Activated naive CD4-positive, alpha-beta T cell treated with anti-CD3 and anti-CD28 coated beads, Interleukin-2, amount 10 ng/mL, durations not matched to agents 7 days and 5 days (primary cell): ENCODE data around the gene MAPK10.
"Not testable (repeated sequence)": the region's sequence is repeated elsewhere in the genome, so short reads cannot be mapped to it uniquely, and the experiment has no call there.

Source experiments
- CTCF ChIA-PET: fragments of 350-600 bp; sonication (Branson Sonifier 250); formaldehyde crosslinking; loops from one replicate; lab custom pipeline; 2021; ENCODE audit warnings: antibody characterized with exemption; lab: Charles Lee
- DNase-seq: peaks from one replicate; pipeline ENCODE4 v3.0.0-alpha.2; 2020
- H3K27ac Mint-ChIP-seq: one replicate; pipeline ENCODE4 v1.8.0; 2021; ENCODE audit warnings: mild to moderate bottlenecking, moderate library complexity, mixed read lengths
- H3K27me3 Mint-ChIP-seq: one replicate; pipeline ENCODE4 v1.8.0; 2021; ENCODE audit warnings: mild to moderate bottlenecking, mixed read lengths
- H3K36me3 Mint-ChIP-seq: one replicate; pipeline ENCODE4 v1.8.0; 2021; ENCODE audit warnings: mixed read lengths
- H3K4me1 Mint-ChIP-seq: one replicate; pipeline ENCODE4 v1.8.0; 2021; ENCODE audit warnings: mixed read lengths
- H3K4me3 Mint-ChIP-seq: one replicate; pipeline ENCODE4 v1.8.0; 2021; ENCODE audit warnings: mild to moderate bottlenecking, moderate library complexity, mixed read lengths
- H3K9me3 Mint-ChIP-seq: one replicate; pipeline ENCODE4 v1.8.0; 2021; ENCODE audit warnings: mixed read lengths

MAPK10 gene

GRCh38 chr4:85986266-85986665 is 373.6 kb downstream of the MAPK10 start:
- Mint-ChIP-seq H3K4me1 (no peaks in the 10 kb centered on the region), H3K4me3 (no peak overlapping the region), H3K27ac (no peak overlapping the region), H3K9me3 (no peaks in the 10 kb centered on the region), H3K27me3 (no peaks in the 10 kb centered on the region), H3K36me3 (no peaks in the 10 kb centered on the region)
- CTCF ChIA-PET = no interaction called here
- DNase-seq = no peak

- CTCF ChIA-PET = no interaction called here
- Mint-ChIP-seq H3K36me3 (no peaks in the 10 kb centered on the region), H3K4me3 (no peak overlapping the region), H3K27me3 (no peaks in the 10 kb centered on the region), H3K9me3 (no peaks in the 10 kb centered on the region), H3K27ac (no peak overlapping the region), H3K4me1 (no peaks in the 10 kb centered on the region)
- no peak for DNase-seq
Measured at GRCh38 chr4:85979276-85979675, 380.6 kb downstream of the MAPK10 start.

- DNase-seq = no peak
- Mint-ChIP-seq H3K4me3 (no peak overlapping the region), H3K4me1 (no peaks in the 10 kb centered on the region), H3K27me3 (no peaks in the 10 kb centered on the region), H3K27ac (no peak overlapping the region), H3K36me3 (no peaks in the 10 kb centered on the region), H3K9me3 (no peaks in the 10 kb centered on the region)
- CTCF ChIA-PET = no interaction called here
Measured at GRCh38 chr4:85970535-85970934, 389.3 kb downstream of the MAPK10 start.

- CTCF ChIA-PET = no interaction called here
- Mint-ChIP-seq H3K9me3 (no peaks in the 10 kb centered on the region), H3K4me1 (no peaks in the 10 kb centered on the region), H3K27ac (no peak overlapping the region), H3K4me3 (no peak overlapping the region), H3K36me3 (no peaks in the 10 kb centered on the region), H3K27me3 (no peaks in the 10 kb centered on the region)
- no peak for DNase-seq
Measured at GRCh38 chr4:85968945-85969819, 390.7 kb downstream of the MAPK10 start.

GRCh38 chr4:85967872-85968271 is 392.0 kb downstream of the MAPK10 start:
- no peaks in the 10 kb centered on the region for H3K36me3 Mint-ChIP-seq
- CTCF ChIA-PET = interaction anchor here (0.6 kb wide), 1 partner anchor 1279 kb away, joined by 3 read pairs; no protein-coding TSS in a partner anchor
- H3K27ac Mint-ChIP-seq = no peak overlapping the region
- no peaks in the 10 kb centered on the region for H3K9me3 Mint-ChIP-seq
- H3K4me1 Mint-ChIP-seq = no peaks in the 10 kb centered on the region
- no peak overlapping the region for H3K4me3 Mint-ChIP-seq
- no peaks in the 10 kb centered on the region for H3K27me3 Mint-ChIP-seq
- no peak for DNase-seq

GRCh38 chr4:85966373-85966772 is 393.5 kb downstream of the MAPK10 start:
- H3K9me3 Mint-ChIP-seq = no peaks in the 10 kb centered on the region
- no peaks in the 10 kb centered on the region for H3K4me1 Mint-ChIP-seq
- H3K36me3 Mint-ChIP-seq = no peaks in the 10 kb centered on the region
- H3K27me3 Mint-ChIP-seq = no peaks in the 10 kb centered on the region
- CTCF ChIA-PET = no interaction called here
- H3K4me3 Mint-ChIP-seq = no peak overlapping the region
- H3K27ac Mint-ChIP-seq = no peak overlapping the region
- no peak for DNase-seq

- Mint-ChIP-seq H3K4me1 (no peaks in the 10 kb centered on the region), H3K27me3 (no peaks in the 10 kb centered on the region), H3K9me3 (no peaks in the 10 kb centered on the region), H3K4me3 (no peak overlapping the region), H3K27ac (no peak overlapping the region), H3K36me3 (no peaks in the 10 kb centered on the region)
- DNase-seq = no peak
- CTCF ChIA-PET = no interaction called here
Measured at GRCh38 chr4:85965529-85965928, 394.3 kb downstream of the MAPK10 start.

GRCh38 chr4:85965017-85965416 is 394.8 kb downstream of the MAPK10 start:
- H3K4me3 Mint-ChIP-seq, H3K9me3 Mint-ChIP-seq, H3K27me3 Mint-ChIP-seq, H3K27ac Mint-ChIP-seq, H3K36me3 Mint-ChIP-seq, DNase-seq, H3K4me1 Mint-ChIP-seq, CTCF ChIA-PET: not testable (repeated sequence)

GRCh38 chr4:85964298-85964697 is 395.6 kb downstream of the MAPK10 start:
- CTCF ChIA-PET = no interaction called here
- Mint-ChIP-seq H3K36me3 (no peaks in the 10 kb centered on the region), H3K27ac (no peak overlapping the region), H3K27me3 (no peaks in the 10 kb centered on the region), H3K4me3 (no peak overlapping the region), H3K4me1 (no peaks in the 10 kb centered on the region), H3K9me3 (no peaks in the 10 kb centered on the region)
- DNase-seq = no peak

- CTCF ChIA-PET = no interaction called here
- no peaks in the 10 kb centered on the region for H3K36me3 Mint-ChIP-seq
- H3K4me1 Mint-ChIP-seq = no peaks in the 10 kb centered on the region
- no peak overlapping the region for H3K4me3 Mint-ChIP-seq
- no peaks in the 10 kb centered on the region for H3K27me3 Mint-ChIP-seq
- H3K9me3 Mint-ChIP-seq = no peaks in the 10 kb centered on the region
- no peak for DNase-seq
- H3K27ac Mint-ChIP-seq = no peak overlapping the region
Measured at GRCh38 chr4:85963231-85963630, 396.6 kb downstream of the MAPK10 start.

GRCh38 chr4:85961887-85962286 is 398.0 kb downstream of the MAPK10 start:
- H3K27ac Mint-ChIP-seq = no peak overlapping the region
- no peak for DNase-seq
- H3K4me1 Mint-ChIP-seq = no peaks in the 10 kb centered on the region
- H3K9me3 Mint-ChIP-seq = no peaks in the 10 kb centered on the region
- H3K27me3 Mint-ChIP-seq = no peaks in the 10 kb centered on the region
- H3K36me3 Mint-ChIP-seq = no peaks in the 10 kb centered on the region
- CTCF ChIA-PET = no interaction called here
- no peak overlapping the region for H3K4me3 Mint-ChIP-seq

- no peaks in the 10 kb centered on the region for H3K9me3 Mint-ChIP-seq
- no peak for DNase-seq
- CTCF ChIA-PET = no interaction called here
- H3K27me3 Mint-ChIP-seq = no peaks in the 10 kb centered on the region
- no peak overlapping the region for H3K4me3 Mint-ChIP-seq
- H3K36me3 Mint-ChIP-seq = no peaks in the 10 kb centered on the region
- H3K27ac Mint-ChIP-seq = no peak overlapping the region
- no peaks in the 10 kb centered on the region for H3K4me1 Mint-ChIP-seq
Measured at GRCh38 chr4:85956293-85956945, 403.4 kb downstream of the MAPK10 start.

- H3K4me1 Mint-ChIP-seq = no peaks in the 10 kb centered on the region
- no peak for DNase-seq
- H3K27ac Mint-ChIP-seq = no peak overlapping the region
- no peak overlapping the region for H3K4me3 Mint-ChIP-seq
- no peaks in the 10 kb centered on the region for H3K36me3 Mint-ChIP-seq
- H3K9me3 Mint-ChIP-seq = no peaks in the 10 kb centered on the region
- no peaks in the 10 kb centered on the region for H3K27me3 Mint-ChIP-seq
- CTCF ChIA-PET = no interaction called here
Measured at GRCh38 chr4:85955620-85956292, 404.1 kb downstream of the MAPK10 start.

- CTCF ChIA-PET = no interaction called here
- Mint-ChIP-seq H3K9me3 (no peaks in the 10 kb centered on the region), H3K36me3 (no peaks in the 10 kb centered on the region), H3K27me3 (no peaks in the 10 kb centered on the region), H3K27ac (no peak overlapping the region), H3K4me3 (no peak overlapping the region), H3K4me1 (no peaks in the 10 kb centered on the region)
- no peak for DNase-seq
Measured at GRCh38 chr4:85953651-85954018, 406.2 kb downstream of the MAPK10 start.
